ENCODE results near the gene RALGDS. TPM values are rescaled to one million over a fixed set of nuclear protein-coding genes. Genes with fewer than 3 reads are reported as not detected.

The RALGDS gene
- total and polyA plus RNA-seq, 2 of the 4 experiments (the other 2 are of a cell fraction) = 13.1 to 36.9 TPM

GRCh38 chr9:133090752-133091385 is 30.2 kb downstream of the RALGDS start:
- in situ Hi-C loops (cut with MboI; ENCODE audit: low sequenced_read_pairs) = no loop called here
- Histone ChIP-seq H3K27me3 (ENCODE audit: control insufficient read depth, insufficient read depth, low read length) (peaks cover 3% of the 10 kb centered on the region; the same call in 1 of the 2 replicates), H4K8ac (ENCODE audit: low read depth in 2 of 2, low read length in 2 of 2) (no peak overlapping the region), H2AFZ (replicated peaks; ENCODE audit: low read length, poor library complexity) (peak overlapping the region; percentile 43), H3K9me1 (ENCODE audit: insufficient read depth, low read length) (no peaks in the 10 kb centered on the region), H2BK120ac (ENCODE audit: low read depth, low read length) (no peak overlapping the region), H3K4me2 (ENCODE audit: low read depth, low read length) (no peak overlapping the region), H3K27ac (ENCODE audit: insufficient read depth, low read length) (no peak overlapping the region), H3K18ac (ENCODE audit: low read depth, low read length) (no peak overlapping the region), H3K36me3 (ENCODE audit: control insufficient read depth, insufficient read depth, low read length) (no peaks in the 10 kb centered on the region), H2AK9ac (replicated peaks; ENCODE audit: low read depth, low read length, poor library complexity) (no peak overlapping the region), H3K9me3 (ENCODE audit: control insufficient read depth, insufficient read depth, low read length) (peaks cover 2% of the 10 kb centered on the region; the same call in 1 of the 2 replicates), H3K9ac (ENCODE audit: low read depth, low read length) (no peak overlapping the region), H3K4me3 (ENCODE audit: insufficient read depth, low read depth, low read length) (no peak overlapping the region), H2AK5ac (ENCODE audit: low read depth, low read length) (no peak overlapping the region), H4K5ac (ENCODE audit: low read depth, low read length) (no peak overlapping the region), H3K79me1 (ENCODE audit: low read depth in 1 of 2, low read length in 2 of 2) (no peaks in the 10 kb centered on the region), H3K14ac (replicated peaks; ENCODE audit: low read depth, low read length) (no peak overlapping the region), H2BK20ac (ENCODE audit: low read depth, low read length) (no peak overlapping the region), H4K91ac (ENCODE audit: insufficient read depth, low read depth, low read length) (no peak overlapping the region), H2BK15ac (ENCODE audit: low read depth, low read length) (no peak overlapping the region), H2BK5ac (ENCODE audit: low read depth, low read length, poor library complexity, severe bottlenecking) (no peak overlapping the region), H4K20me1 (ENCODE audit: insufficient read depth, low read length) (no peaks in the 10 kb centered on the region), H3K56ac (ENCODE audit: extremely low read depth, insufficient read depth, low read length) (no peak overlapping the region), H3K4ac (ENCODE audit: low read depth, low read length) (no peak overlapping the region), H3K4me1 (ENCODE audit: control insufficient read depth, insufficient read depth, low read length) (no peaks in the 10 kb centered on the region), H3K23ac (ENCODE audit: low read depth, low read length) (no peak overlapping the region)
- intact Hi-C loops (cut with micrococcal nuclease) = no loop called here
- BruUV-seq (replicated peaks) = no TSS peak
- dilution Hi-C loops (cut with HindIII; ENCODE audit: low sequenced_read_pairs, unreplicated experiment) = no loop called here
- no peak for ATAC-seq (ENCODE audit: low read depth)
- TF ChIP-seq POLR2A (IDR thresholded peaks at IDR 0.05; ENCODE audit: low read depth, low read length) (no peak), SMC3 (IDR thresholded peaks at IDR 0.05; ENCODE audit: low read depth, low read length) (no peak), MAZ (IDR thresholded peaks at IDR 0.05; ENCODE audit: borderline replicate concordance, low read depth, low read length) (no peak), CTCF (conservative IDR thresholded peaks at IDR 0.05; ENCODE audit: low read depth, low read length) (no peak), RAD21 (IDR thresholded peaks at IDR 0.05; ENCODE audit: low read length) (no peak), ELK1 (IDR thresholded peaks at IDR 0.05; ENCODE audit: borderline replicate concordance, low read depth, low read length) (no peak), CEBPB (IDR thresholded peaks at IDR 0.05; ENCODE audit: low read depth, low read length) (no peak), RCOR1 (IDR thresholded peaks at IDR 0.05; ENCODE audit: insufficient replicate concordance, low read length) (no peak), RFX5 (IDR thresholded peaks at IDR 0.05; ENCODE audit: low read depth, low read length) (no peak), USF2 (IDR thresholded peaks at IDR 0.05; ENCODE audit: low read depth, low read length) (no peak)
- WGBS, 2 experiments (ENCODE audit: extremely low coverage in 2 of 2, insufficient read length in 1 of 2) = 59% methylated on average over 2 of the region's 11 CpGs; no CpG with 5 or more reads in 1 of the 2 experiments
- POLR2A ChIA-PET (ENCODE audit: unreplicated experiment) = no interaction called here
- CTCF ChIA-PET = interaction anchor here (0.5 to 2.0 kb wide), 2 partner anchors 24 to 53 kb away, joined by 5 read pairs; no protein-coding TSS in a partner anchor
- DNase-seq = no peak

All from IMR-90 (cell line).